Renal pelvis (tissue), 12 donors: Measurements from ENCODE around the gene CST1. TPM values are rescaled to one million over a fixed set of nuclear protein-coding genes. Genes with fewer than 3 reads are reported as not detected.
"Not testable (repeated sequence)": the region's sequence is repeated elsewhere in the genome, so short reads cannot be mapped to it uniquely, and the experiment has no call there.

Experiments used
- DNase-seq: peaks from one replicate; pipeline ENCODE4 v3.0.0-alpha.2; 2013
- long read RNA-seq, 16 experiments: transcript quantifications; one replicate each; lab custom pipeline, GENCODE V29; 2026
- polyA plus RNA-seq, 3 donors: library from polyadenylated mRNA; unstranded; fragments of 120-200 nt; gene quantifications; one replicate each; pipeline ENCODE4 v1.2.1, GENCODE V29; 2013; ENCODE audit not compliant: insufficient read length in 3 of 3

The CST1 gene
- polyA plus RNA-seq = under 1 TPM in 1 of 3 donors, not detected in 2; 0.11 TPM
- long read RNA-seq, donor 1 = 0 reads
- long read RNA-seq, donor 2 = 0 reads
- long read RNA-seq, donor 3 = 0 reads
- long read RNA-seq, donor 4 = 0 reads
- long read RNA-seq, donor 5 = 0 reads
- long read RNA-seq, donor 6 = 0 reads
- long read RNA-seq, donor 7 = 0 reads
- long read RNA-seq, donor 8 = 0 reads
- long read RNA-seq, donor 9 = 0 reads
- long read RNA-seq, donor 10 = 0 reads
- long read RNA-seq, donor 11 = 0 reads
- long read RNA-seq, donor 12 = 0 reads
- long read RNA-seq, donor 13 = 0 reads
- long read RNA-seq, donor 14 = 0 reads
- long read RNA-seq, donor 15 = 0 reads
- long read RNA-seq, donor 16 = 0 reads

- DNase-seq = not testable (repeated sequence)
Observed at GRCh38 chr20:23750786-23751185, at the start of gene CST1. Gene CST1 (minus strand): TSS chr20:23750935. CDS start chr20:23750866, 69 bp downstream.

- not testable (repeated sequence) for DNase-seq
Observed at GRCh38 chr20:23799216-23799847, 48.6 kb upstream of the CST1 start.

DNA sequence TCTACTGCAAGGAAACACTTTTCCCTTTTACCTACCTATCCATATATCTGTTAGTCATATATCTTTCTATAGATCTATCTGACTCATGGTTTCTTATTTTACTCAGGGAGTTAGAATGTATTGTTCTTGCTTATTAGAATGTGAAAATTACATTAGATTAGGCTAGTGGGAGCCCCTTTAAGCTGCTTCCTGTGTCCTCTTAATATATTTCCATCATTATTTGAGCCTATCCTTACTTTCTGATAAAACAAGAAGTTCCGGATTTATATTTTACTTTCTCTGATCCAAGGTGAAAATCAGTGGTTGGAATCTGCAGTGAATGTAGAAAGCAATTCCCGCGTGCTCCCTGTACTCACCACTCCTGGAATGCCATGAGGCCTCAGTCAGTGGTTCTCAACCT is 44.8 kb upstream of the CST1 start:
- no peak for DNase-seq

- DNase-seq = no peak
Observed at GRCh38 chr20:23794841-23795240, 44.1 kb upstream of the CST1 start.

DNA sequence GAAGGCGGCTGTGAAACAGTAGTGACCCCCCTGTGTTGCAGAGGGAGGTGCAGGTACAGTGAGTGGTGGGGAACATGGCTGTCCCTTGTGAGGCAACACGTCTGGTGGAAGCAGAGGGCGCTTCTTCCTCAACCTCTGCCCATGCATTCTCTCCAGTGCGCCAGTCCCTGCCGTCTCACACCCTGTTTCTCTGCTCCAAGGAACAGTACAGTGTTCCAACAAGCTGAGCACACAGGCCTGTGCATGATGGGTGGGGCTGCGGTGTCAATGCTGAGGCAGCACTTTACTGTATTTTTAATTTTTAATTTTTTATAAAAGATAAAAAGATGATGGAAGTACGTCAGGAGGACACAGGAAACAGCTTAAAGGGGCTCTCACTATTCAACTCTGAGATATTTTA is 43.3 kb upstream of the CST1 start:
- no peak for DNase-seq

DNA sequence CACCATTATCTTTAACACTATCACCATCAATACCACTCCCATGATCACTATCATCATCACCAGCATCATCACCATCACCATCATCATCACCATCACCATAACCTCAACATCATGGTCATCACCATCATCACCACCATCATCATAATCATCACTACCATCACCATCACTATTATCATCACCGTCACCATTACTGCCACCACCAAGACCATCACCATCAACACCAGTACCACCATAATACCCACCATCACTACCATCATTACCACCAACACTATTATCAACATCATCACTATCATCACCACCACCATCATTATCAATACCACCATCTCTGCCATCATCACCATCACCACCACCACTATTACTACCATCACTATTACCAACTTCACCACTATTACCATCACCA is 32.7 kb upstream of the CST1 start:
- no peak for DNase-seq

DNA sequence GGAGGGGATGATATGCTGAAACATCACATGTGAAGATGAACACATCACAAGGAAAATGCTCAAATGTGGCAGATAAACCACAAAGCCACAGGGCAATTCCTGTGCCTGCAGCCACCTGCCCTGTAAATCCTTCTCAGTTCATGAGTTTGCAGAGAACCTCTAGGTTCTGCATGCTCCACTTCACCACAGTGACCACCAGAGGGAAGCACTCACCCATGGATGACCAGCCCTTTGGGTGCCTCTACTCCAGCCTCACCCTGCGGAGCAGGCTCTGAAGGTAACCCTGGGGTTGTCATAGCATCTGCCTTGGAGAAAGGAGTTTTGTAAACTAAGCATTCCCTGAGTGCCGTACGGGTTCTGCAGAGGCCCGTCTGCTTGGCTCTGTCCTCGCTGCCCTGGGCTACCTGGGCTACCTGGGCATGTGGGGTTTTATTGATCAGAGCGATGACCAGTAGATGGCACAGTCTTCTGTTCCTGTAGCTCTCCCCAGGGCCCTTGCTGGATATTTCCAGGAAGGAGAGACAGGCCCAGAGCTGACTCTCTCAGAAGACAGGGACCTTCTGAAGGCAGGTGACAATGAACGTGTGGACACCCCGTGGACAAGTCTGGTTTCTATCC is 31.7 kb upstream of the CST1 start:
- no peak for DNase-seq

GRCh38 chr20:23778676-23779075 is 27.9 kb upstream of the CST1 start:
- DNase-seq = not testable (repeated sequence)

GRCh38 chr20:23777380-23777779 is 26.6 kb upstream of the CST1 start:
- DNase-seq = not testable (repeated sequence)

DNA sequence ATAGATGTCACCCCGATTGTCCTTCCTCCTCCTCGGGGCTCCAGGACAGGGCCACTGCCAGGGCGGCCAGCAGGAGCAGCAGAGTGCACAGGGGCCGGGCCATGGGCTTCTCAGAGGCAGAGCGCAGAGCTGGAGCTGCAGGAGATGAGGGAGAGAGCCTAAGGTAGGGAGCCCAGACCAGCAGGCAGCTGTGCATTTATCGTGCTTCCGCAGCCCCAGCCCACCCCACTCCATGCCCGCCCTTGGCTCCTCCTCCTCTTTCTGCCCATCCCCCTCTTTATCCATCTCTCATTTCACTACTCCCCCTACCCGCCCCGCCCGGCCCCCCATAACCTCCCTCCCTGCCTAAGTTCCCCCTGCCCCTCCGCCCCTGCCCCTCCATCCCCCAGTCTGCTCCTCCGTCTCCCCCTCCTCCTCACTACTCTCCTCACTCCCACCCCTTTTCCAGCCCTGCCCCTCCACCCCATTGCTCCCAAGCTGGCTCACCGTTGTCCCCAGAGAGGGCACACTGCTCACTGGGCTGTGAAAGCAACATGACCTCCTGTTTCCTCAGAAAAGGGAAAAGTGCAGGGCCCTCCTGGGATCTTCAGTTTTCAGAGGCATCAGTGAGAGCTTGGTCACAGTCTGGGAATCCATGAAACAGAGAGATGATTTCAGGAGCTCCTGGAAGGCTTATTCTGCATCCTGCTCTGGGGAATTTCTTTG is 25.5 kb upstream of the CST1 start:
- peak; percentile 74 for DNase-seq

- no peak for DNase-seq
Observed at GRCh38 chr20:23774081-23774480, 23.3 kb upstream of the CST1 start.

GRCh38 chr20:23773579-23773978 is 22.8 kb upstream of the CST1 start:
- no peak for DNase-seq

DNA sequence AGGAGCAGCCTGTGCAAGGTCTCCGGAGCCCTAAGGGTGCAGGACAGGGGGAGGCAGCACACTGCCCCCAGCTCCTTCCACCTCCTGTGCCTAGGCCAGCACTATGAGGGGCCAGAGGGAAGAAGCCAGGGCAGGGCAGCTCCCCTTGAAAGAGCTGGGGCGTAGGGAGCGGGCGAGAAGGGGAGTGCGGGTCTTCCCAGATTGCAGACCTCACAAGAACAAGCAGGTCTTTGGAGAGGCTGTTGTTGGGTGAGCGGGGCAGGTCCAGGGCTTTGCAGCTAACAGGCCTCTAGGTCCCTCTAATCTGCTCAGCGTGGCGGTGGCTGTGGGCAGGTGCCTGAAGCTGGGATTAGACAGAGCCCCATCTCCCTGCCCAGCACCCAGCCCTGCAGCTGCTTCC is 22.4 kb upstream of the CST1 start:
- DNase-seq = no peak

DNA sequence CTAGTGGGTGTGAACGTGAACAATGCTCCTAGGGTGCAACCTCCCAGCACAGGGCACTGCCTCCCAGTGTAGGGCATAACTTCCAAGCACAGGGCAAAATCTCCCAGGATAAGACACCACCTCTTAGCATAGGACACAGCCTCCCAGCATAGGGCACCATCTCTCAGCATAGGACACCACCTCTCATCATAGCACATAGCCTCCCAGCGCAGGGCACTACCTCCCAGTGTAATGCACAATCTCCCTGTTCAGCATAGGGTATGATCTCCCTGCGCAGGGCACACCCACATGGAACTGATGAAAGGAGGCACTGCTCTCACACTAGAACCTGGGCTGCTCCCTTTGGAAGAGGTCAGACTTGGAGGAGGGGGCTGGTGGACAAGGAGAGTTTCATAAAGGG is 21.3 kb upstream of the CST1 start:
- DNase-seq = no peak

DNA sequence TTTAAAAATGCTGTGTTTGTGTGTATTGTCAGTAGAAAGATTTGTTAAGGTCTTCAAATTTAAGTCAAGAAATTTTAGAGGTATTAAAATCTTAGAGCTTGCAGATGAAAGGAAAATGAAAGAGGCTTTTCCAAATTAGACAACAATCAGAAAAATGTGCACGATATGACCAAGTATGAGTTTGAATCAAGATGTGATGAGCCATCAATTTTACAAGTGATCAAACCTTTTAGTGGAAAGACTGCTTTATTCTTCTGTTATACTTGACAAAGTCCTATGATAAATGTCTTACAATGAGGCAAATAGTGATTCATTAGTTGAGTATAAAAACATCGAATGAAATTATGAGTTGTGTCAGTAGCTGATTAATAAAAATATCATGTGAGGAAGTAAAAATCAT is 19.6 kb upstream of the CST1 start:
- DNase-seq = no peak

GRCh38 chr20:23768520-23768919 is 17.8 kb upstream of the CST1 start:
- DNase-seq = not testable (repeated sequence)

DNA sequence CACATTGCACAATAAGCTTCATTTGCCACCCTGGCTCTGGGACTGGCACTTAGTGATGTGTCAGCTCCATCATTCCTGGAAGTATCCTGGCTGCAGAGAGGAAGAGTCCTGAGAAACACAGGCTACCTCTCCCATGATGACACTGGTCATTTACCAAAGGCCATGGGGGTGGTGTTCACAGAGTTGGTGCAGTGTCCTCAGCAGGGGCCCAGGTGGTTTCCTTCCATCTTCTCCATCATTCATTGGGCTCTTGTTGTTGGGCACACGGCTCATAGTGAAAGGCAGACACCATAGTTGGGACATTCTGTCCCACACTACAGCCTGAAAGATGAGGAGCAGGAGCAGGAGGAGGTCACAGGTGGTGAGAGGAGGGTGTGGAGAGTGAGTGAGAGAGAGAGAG is 15.8 kb upstream of the CST1 start:
- DNase-seq = no peak

DNA sequence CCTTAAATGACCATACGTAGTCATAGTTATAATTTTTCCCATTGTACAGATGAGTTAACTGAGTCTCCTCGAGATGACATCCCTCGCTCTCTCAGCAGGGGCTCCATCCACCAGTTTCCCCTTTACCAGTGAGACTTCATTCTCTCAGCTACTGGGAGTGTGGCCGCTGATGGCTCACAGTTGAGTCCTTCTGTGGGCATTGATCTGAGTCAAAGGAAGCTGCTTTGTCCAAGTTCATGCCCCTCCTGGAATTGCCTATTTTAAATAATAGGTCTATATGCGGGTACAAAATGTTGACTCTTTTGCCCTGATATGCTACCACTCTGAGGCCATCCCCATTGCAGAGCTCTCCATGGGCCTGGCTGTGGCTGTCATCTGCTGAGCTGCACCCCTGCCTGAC is 14.8 kb upstream of the CST1 start:
- no peak for DNase-seq

GRCh38 chr20:23764630-23765029 is 13.9 kb upstream of the CST1 start:
- DNase-seq = not testable (repeated sequence)

GRCh38 chr20:23763345-23763744 is 12.6 kb upstream of the CST1 start:
- no peak for DNase-seq

GRCh38 chr20:23759306-23759940 is 8.7 kb upstream of the CST1 start:
- DNase-seq = no peak

- not testable (repeated sequence) for DNase-seq
Observed at GRCh38 chr20:23756792-23757191, 6.1 kb upstream of the CST1 start.
